ENCODE measurements around the gene CXCR3.
"Not testable (repeated sequence)": the region's sequence is repeated elsewhere in the genome, so short reads cannot be mapped to it uniquely, and the experiment has no call there.

CXCR3 gene

DNA sequence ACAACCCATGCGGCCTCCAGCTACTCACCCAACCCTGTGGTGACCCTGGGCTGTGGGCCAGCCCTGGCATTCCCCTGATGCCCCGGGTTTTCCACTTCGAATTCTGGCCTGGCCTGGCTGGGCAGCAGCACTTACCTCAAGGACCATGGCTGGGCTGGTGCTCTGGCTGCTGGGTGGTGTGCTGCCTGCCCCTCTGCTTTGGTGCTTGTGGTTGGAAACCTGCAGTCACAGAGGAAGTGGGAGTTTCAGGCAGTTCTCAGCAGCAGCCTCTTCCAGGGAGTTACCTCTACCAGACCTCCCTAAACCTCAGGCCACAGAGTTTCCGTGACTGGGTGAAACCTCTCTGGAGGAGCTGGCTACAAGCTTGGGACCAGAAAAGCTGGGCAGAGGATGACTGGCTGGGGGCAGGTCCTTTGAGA lies at the start of gene CXCR3:
Gene CXCR3, minus strand, starts transcription at position 209 of the 419 bp plus-strand sequence. Its CDS starts 62 bp downstream, at position 147.
- no peak within 1 kb of the TSS for H3K4me3 ChIP-seq (ENCODE audit: low read depth, low read length)
- no peaks in the 10 kb centered on the region for H3K36me3 ChIP-seq (ENCODE audit: insufficient read depth, low read length)
- H3K4me1 ChIP-seq (ENCODE audit: control insufficient read depth, insufficient read depth, low read length, unreplicated experiment), result no peaks in the 10 kb centered on the region
- no peak within 1 kb of the TSS for H2AFZ ChIP-seq (ENCODE audit: low read length, unreplicated experiment)
- no peaks in the 10 kb centered on the region for H3K79me2 ChIP-seq (ENCODE audit: control insufficient read depth, insufficient read depth, low read length, unreplicated experiment)
- H3K27me3 ChIP-seq (ENCODE audit: insufficient read depth, low read length), result no peaks in the 10 kb centered on the region
- H3K27ac ChIP-seq (ENCODE audit: low read depth, low read length), result no peak within 1 kb of the TSS

DNA sequence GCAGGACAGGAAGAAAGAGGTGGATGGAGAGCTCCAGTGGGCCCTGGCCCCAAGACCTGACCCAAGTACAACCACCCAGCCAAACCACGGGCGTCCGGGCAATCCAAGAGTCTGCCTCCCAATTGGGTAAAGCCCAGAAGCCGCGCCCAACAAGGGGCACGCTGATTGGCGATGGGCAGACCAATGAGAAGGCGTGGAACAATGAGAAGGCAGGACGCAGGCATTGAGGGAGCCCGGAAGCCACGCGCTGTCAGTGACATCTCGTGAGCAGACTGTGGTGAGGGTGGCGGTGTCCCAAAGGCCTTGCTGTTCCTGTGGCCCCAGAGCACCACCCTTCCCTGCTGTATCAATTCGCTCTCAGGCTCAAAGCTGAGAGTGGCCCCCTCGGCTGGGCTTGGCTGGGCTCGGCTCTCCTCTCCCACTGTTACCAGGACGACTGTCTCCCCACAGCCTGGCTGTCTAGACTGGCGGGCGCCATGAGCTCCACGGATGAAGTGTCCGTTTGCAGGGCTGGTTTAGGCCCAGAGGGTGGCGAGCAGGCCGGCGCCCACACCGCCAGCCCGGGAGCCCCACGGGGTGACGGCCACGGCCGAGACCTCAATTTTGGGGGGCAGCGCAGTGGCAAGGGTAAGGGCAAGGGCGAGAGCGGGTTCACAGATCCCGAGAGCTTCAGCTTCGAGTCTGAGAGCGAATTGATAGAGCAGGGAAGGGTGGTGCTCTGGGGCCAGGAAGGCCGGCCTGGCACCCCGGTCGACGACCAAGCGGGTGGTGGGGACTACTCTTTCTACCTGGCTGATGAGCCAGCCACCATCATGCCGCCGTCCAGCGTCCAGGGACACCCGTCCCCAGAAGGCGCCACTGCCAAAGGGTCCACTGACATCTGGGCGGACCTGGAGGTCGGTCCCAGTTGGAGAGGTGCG lies 49.3 kb upstream of the CXCR3 start, which contains the start of gene LOC101059915:
Gene LOC101059915, plus strand, starts transcription at position 219 of the 920 bp plus-strand sequence.
- Histone ChIP-seq H3K4me3 (ENCODE audit: low read depth, low read length) (no peak within 1 kb of the TSS), H3K27me3 (ENCODE audit: insufficient read depth, low read length) (no peaks in the 10 kb centered on the region), H3K36me3 (ENCODE audit: insufficient read depth, low read length) (no peaks in the 10 kb centered on the region), H3K79me2 (ENCODE audit: control insufficient read depth, insufficient read depth, low read length, unreplicated experiment) (no peaks in the 10 kb centered on the region), H3K27ac (ENCODE audit: low read depth, low read length) (no peak within 1 kb of the TSS), H3K4me1 (ENCODE audit: control insufficient read depth, insufficient read depth, low read length, unreplicated experiment) (no peaks in the 10 kb centered on the region), H2AFZ (ENCODE audit: low read length, unreplicated experiment) (no peak within 1 kb of the TSS)

DNA sequence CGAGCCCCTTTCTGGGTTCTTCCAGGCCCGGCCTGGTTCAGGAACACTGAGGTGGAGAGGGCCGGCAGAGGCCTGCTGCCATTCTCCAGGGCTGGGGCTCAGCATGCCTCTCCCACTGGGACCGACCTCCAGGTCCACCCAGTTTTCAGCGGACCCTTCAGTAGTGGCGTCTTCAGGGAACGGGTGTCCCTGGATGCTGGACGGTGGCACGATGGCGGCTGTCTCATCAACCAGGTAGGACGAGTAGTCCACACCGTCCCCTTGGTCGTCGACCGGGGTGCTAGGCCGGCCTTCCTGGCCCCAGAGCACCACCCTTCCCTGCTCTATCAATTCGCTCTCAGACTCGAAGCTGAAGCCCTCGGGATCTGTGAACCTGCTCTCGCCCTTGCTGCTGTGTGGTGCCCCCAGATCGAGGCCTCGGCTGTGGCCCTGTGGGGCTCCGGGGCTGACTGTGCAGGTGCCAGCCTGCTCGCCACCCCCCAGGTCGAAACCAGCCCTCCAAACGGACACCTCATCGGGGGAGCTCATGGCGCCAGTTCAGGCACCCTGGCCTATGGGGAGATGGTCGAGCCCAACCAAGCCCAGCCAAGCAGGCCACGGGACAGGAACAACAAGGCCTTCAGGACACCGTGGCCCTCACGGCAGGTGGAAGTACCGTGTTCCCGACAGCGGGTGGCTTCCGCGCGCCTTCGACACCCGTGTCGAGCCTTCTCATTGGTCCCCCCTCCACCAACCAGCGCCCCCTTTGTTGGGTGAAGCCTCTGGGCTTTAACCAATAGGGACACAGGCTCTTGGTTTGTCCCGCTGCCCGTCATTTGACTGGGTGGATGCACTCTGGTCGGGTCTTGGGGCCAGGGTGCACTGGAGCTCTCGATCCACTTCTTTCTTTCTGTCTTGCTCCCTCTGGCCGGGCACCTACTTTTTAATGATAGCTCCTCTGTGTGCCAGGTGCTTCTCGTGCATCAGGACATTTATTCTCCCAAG lies 48.2 kb upstream of the CXCR3 start:
- no peak overlapping the region for H3K4me3 ChIP-seq (ENCODE audit: low read depth, low read length)

DNA sequence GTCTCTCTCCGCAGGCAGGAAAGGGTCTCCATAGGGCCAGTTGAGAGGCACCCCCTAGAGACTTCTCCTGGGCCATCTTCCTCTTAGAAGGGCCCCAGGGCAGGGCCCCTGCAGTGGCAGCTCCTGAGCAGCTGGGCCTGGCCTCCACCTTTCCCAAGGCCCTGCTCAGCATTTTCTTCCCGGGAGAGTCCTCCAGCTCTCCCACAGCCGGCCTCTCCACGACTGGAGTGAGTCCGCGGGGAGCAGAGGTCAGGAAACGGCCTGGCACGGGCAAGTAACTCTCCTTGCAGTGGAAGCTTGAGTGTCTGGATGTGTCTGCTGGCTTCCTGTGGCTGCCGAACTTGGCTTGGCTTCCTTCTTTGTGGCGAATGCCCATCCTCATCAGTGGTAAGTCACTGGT lies 47.4 kb upstream of the CXCR3 start:
- Histone ChIP-seq H3K4me1 (ENCODE audit: control insufficient read depth, insufficient read depth, low read length, unreplicated experiment) (no peaks in the 10 kb centered on the region), H3K36me3 (ENCODE audit: insufficient read depth, low read length) (no peaks in the 10 kb centered on the region), H3K79me2 (ENCODE audit: control insufficient read depth, insufficient read depth, low read length, unreplicated experiment) (no peaks in the 10 kb centered on the region), H2AFZ (ENCODE audit: low read length, unreplicated experiment) (no peak overlapping the region), H3K27ac (ENCODE audit: low read depth, low read length) (no peak overlapping the region), H3K27me3 (ENCODE audit: insufficient read depth, low read length) (no peaks in the 10 kb centered on the region), H3K4me3 (ENCODE audit: low read depth, low read length) (no peak overlapping the region)

More for the DNA sequence above, 48.2 kb upstream of the CXCR3 start:
- Histone ChIP-seq H3K79me2 (ENCODE audit: control insufficient read depth, insufficient read depth, low read length, unreplicated experiment) (no peaks in the 10 kb centered on the region), H3K27ac (ENCODE audit: low read depth, low read length) (no peak overlapping the region), H2AFZ (ENCODE audit: low read length, unreplicated experiment) (no peak overlapping the region), H3K27me3 (ENCODE audit: insufficient read depth, low read length) (no peaks in the 10 kb centered on the region), H3K4me1 (ENCODE audit: control insufficient read depth, insufficient read depth, low read length, unreplicated experiment) (no peaks in the 10 kb centered on the region), H3K36me3 (ENCODE audit: insufficient read depth, low read length) (no peaks in the 10 kb centered on the region)

DNA sequence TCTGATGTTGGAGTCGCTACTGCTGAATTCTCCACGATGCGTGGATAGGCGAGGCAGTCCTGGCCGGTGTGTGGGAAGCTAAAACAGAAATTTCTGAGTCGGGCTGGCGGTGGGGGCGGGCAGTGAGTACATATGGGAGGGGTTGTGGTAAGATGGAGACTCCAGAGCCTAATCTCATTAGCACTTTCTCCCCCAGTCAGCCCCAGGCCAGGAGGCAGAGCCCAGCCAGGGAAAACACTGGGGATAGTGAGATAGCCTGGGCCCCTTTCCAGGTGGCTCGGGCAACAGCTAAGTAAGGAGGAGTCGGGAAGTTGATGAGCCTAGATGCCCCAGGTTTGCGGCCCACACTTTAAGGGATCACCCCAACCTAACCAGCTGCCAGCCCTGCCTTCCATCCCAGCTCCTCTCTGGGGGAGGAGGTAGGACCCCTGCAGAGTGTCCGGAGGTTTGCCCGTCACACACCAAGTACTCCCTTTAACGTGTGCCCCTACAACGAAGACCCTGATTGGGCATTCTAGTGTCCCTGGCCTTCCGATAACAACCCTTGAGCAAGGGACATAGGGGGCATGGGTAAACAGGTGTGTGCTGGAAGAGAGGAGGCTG lies 46.7 kb upstream of the CXCR3 start:
- no peaks in the 10 kb centered on the region for H3K4me1 ChIP-seq (ENCODE audit: control insufficient read depth, insufficient read depth, low read length, unreplicated experiment)
- no peak overlapping the region for H3K4me3 ChIP-seq (ENCODE audit: low read depth, low read length)
- no peak overlapping the region for H2AFZ ChIP-seq (ENCODE audit: low read length, unreplicated experiment)
- no peaks in the 10 kb centered on the region for H3K79me2 ChIP-seq (ENCODE audit: control insufficient read depth, insufficient read depth, low read length, unreplicated experiment)
- H3K27me3 ChIP-seq (ENCODE audit: insufficient read depth, low read length), result no peaks in the 10 kb centered on the region
- H3K36me3 ChIP-seq (ENCODE audit: insufficient read depth, low read length), result no peaks in the 10 kb centered on the region
- H3K27ac ChIP-seq (ENCODE audit: low read depth, low read length), result no peak overlapping the region

DNA sequence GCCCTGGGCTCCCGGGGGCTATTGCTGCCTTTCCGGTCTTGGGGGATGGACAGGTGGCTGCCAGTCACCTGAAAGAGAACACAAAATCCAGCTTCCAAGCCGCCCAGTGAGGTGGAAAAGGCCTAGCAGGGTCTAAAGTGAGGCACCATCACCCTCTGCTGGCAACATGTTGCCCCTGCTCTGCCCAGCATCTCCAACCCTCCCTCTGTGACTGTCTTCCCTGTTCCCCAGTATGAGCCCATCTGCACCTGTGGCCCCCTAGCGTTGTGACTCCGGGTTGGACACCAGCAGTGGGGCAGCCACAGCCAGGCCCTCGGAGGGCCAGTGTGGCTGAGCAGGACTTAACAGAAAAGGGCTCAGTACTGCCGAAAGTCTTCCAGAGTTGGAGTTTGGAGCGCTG lies 45.9 kb upstream of the CXCR3 start:
- H3K27me3 ChIP-seq (ENCODE audit: insufficient read depth, low read length), result not testable (repeated sequence)

DNA sequence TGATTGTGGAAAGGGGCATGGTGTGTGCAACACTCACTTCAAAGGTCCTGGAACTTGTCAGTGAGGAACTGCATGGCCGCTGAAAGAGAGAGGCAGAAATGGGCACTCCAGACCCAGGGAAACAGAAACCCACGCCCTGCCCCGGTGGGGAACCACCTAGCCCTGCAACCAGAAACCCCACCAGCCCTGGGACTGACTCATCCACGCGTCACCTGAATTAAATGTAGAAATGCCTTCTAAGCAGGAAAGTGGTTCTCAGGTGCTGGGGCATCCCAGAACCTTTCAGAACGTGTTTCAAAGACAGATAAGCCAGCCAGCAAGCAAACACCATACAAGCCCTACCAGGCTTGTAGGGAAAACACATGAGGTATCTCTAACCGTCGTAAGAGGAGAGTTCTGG lies 44.9 kb upstream of the CXCR3 start:
- H3K4me1 ChIP-seq (ENCODE audit: control insufficient read depth, insufficient read depth, low read length, unreplicated experiment); H3K79me2 ChIP-seq (ENCODE audit: control insufficient read depth, insufficient read depth, low read length, unreplicated experiment); H3K4me3 ChIP-seq (ENCODE audit: low read depth, low read length); H2AFZ ChIP-seq (ENCODE audit: low read length, unreplicated experiment); H3K36me3 ChIP-seq (ENCODE audit: insufficient read depth, low read length); H3K27me3 ChIP-seq (ENCODE audit: insufficient read depth, low read length); H3K27ac ChIP-seq (ENCODE audit: low read depth, low read length): not testable (repeated sequence)

More for the DNA sequence above, 45.9 kb upstream of the CXCR3 start:
- H3K79me2 ChIP-seq (ENCODE audit: control insufficient read depth, insufficient read depth, low read length, unreplicated experiment); H3K27ac ChIP-seq (ENCODE audit: low read depth, low read length); H3K4me1 ChIP-seq (ENCODE audit: control insufficient read depth, insufficient read depth, low read length, unreplicated experiment); H2AFZ ChIP-seq (ENCODE audit: low read length, unreplicated experiment); H3K36me3 ChIP-seq (ENCODE audit: insufficient read depth, low read length); H3K4me3 ChIP-seq (ENCODE audit: low read depth, low read length): not testable (repeated sequence)

DNA sequence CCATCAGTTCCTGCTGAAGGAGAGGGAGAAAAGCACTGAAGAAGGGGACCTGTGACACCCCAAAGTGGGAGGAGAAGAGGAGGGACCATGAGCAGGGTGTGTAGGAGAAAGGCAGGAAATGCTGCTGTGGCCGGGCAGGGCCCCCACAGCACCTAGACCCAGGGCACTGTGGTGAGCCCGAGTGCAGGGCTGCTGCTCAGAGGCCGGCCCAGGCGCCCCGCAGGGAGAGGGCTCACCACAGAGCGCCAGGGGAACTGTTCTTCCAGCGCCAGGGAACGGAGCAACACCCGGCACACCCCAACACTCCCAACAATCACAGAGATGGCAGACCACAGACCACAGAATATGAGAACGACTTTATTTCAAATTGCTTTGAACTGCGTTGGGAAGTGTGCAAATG lies 44.3 kb upstream of the CXCR3 start:
- not testable (repeated sequence) for H3K4me3 ChIP-seq (ENCODE audit: low read depth, low read length); H3K27ac ChIP-seq (ENCODE audit: low read depth, low read length); H3K79me2 ChIP-seq (ENCODE audit: control insufficient read depth, insufficient read depth, low read length, unreplicated experiment); H3K4me1 ChIP-seq (ENCODE audit: control insufficient read depth, insufficient read depth, low read length, unreplicated experiment); H2AFZ ChIP-seq (ENCODE audit: low read length, unreplicated experiment); H3K36me3 ChIP-seq (ENCODE audit: insufficient read depth, low read length); H3K27me3 ChIP-seq (ENCODE audit: insufficient read depth, low read length)

DNA sequence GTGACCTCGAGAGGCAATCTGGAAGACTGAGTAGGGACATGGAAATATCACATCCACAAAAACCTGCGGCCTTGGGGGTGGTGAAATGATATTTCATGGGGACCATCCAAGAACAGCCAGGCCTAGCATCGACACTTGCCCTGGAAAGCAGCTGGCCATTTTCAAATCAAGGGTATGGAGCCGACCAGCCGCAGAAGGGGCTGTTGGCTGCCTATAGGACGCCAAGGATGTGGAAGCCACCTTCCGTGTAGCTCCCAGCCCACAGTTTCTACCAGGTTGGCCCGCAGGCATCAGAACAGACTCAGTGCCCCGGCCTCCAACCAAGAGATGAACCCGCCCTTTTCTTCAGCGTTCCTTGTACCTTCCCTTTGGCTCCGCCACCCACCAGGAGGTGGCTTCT lies 43.6 kb upstream of the CXCR3 start:
- H3K27ac ChIP-seq (ENCODE audit: low read depth, low read length), result no peak overlapping the region
- no peaks in the 10 kb centered on the region for H3K27me3 ChIP-seq (ENCODE audit: insufficient read depth, low read length)
- H3K4me1 ChIP-seq (ENCODE audit: control insufficient read depth, insufficient read depth, low read length, unreplicated experiment), result no peaks in the 10 kb centered on the region
- H3K36me3 ChIP-seq (ENCODE audit: insufficient read depth, low read length), result no peaks in the 10 kb centered on the region
- no peak overlapping the region for H3K4me3 ChIP-seq (ENCODE audit: low read depth, low read length)
- H2AFZ ChIP-seq (ENCODE audit: low read length, unreplicated experiment), result no peak overlapping the region
- no peaks in the 10 kb centered on the region for H3K79me2 ChIP-seq (ENCODE audit: control insufficient read depth, insufficient read depth, low read length, unreplicated experiment)

All from ACC112 (cell line).